Keratinocyte (primary cell): ENCODE measurements around the gene PTPRD. TPM values are rescaled to one million over a fixed set of nuclear protein-coding genes. Genes with fewer than 3 reads are reported as not detected.

Source experiments
- DNase-seq: peaks from one replicate; pipeline ENCODE4 v3.0.0-alpha.2; 2011; ENCODE audit warnings: low read depth, missing footprints, low spot score
- FAIRE-seq: peaks from 2 replicates; lab custom pipeline; 2011; peaks lifted over from hg19 to GRCh38; lab: Jason Lieb, UNC
- H2AFZ ChIP-seq: 2 replicates; pipeline ENCODE4 v1.6.0; 2012; ENCODE audit warnings: low read length, control low read depth, inconsistent platforms; ENCODE audit not compliant: control insufficient read depth
- H3K27ac ChIP-seq: 2 replicates; pipeline ENCODE4 v1.5.1; 2011; ENCODE audit warnings: low read length; ENCODE audit not compliant: control insufficient read depth, insufficient read depth
- H3K27me3 ChIP-seq: 3 replicates; pipeline ENCODE4 v1.6.0; 2011; ENCODE audit warnings: low read length; ENCODE audit not compliant: control insufficient read depth, insufficient read depth; ENCODE audit errors: extremely low read depth
- H3K36me3 ChIP-seq, 2 experiments: 2 replicates in 1 of 2; 3 replicates in 1 of 2; pipeline ENCODE4 v1.5.1; 2011; ENCODE audit warnings: low read length in 2 of 2, mild to moderate bottlenecking in 1 of 2; ENCODE audit not compliant: control insufficient read depth in 2 of 2, insufficient read depth in 2 of 2; ENCODE audit errors: extremely low read depth in 1 of 2
- H3K4me1 ChIP-seq: 3 replicates; pipeline ENCODE4 v1.5.1; 2011; ENCODE audit warnings: low read length; ENCODE audit not compliant: control insufficient read depth, insufficient read depth; ENCODE audit errors: extremely low read depth
- H3K4me2 ChIP-seq: 3 replicates; pipeline ENCODE4 v1.6.0; 2011; ENCODE audit warnings: low read depth, low read length; ENCODE audit not compliant: control insufficient read depth, insufficient read depth; ENCODE audit errors: extremely low read depth
- H3K4me3 ChIP-seq, 3 experiments: fragments of 200-600 bp in 1 of 3; sonication (generic) in 1 of 3; 2 replicates in 2 of 3; 3 replicates in 1 of 3; pipeline ENCODE4 v1.5.1; 2011 to 2016; ENCODE audit warnings: low read length in 3 of 3, mild to moderate bottlenecking in 3 of 3, control low read depth in 2 of 3, inconsistent platforms in 1 of 3, low read depth in 1 of 3, mixed read lengths in 1 of 3, mixed run types in 1 of 3, moderate library complexity in 1 of 3; ENCODE audit not compliant: control insufficient read depth in 2 of 3, insufficient read depth in 2 of 3; ENCODE audit errors: extremely low read depth in 1 of 3
- H3K79me2 ChIP-seq: 2 replicates; pipeline ENCODE4 v1.6.0; 2012; ENCODE audit warnings: low read length; ENCODE audit not compliant: control insufficient read depth, insufficient read depth
- H3K9ac ChIP-seq: 3 replicates; pipeline ENCODE4 v1.6.0; 2011; ENCODE audit warnings: low read length; ENCODE audit not compliant: control insufficient read depth, insufficient read depth; ENCODE audit errors: extremely low read depth
- H3K9me1 ChIP-seq: 3 replicates; pipeline ENCODE4 v1.6.0; 2011; ENCODE audit warnings: low read length; ENCODE audit not compliant: control insufficient read depth, insufficient read depth; ENCODE audit errors: extremely low read depth
- H3K9me3 ChIP-seq: 2 replicates; pipeline ENCODE4 v1.5.1; 2012; ENCODE audit warnings: low read depth, low read length; ENCODE audit not compliant: control insufficient read depth
- H4K20me1 ChIP-seq: 3 replicates; pipeline ENCODE4 v1.6.0; 2011; ENCODE audit warnings: low read length; ENCODE audit not compliant: control insufficient read depth, insufficient read depth; ENCODE audit errors: extremely low read depth
- EZH2 ChIP-seq: IDR thresholded peaks from one replicate; pipeline ENCODE4 v1.6.1; 2012; ENCODE audit warnings: inconsistent platforms, mild to moderate bottlenecking, low read length, moderate library complexity
- dilution Hi-C: fragments of 300-500 bp; cut with MboI; formaldehyde crosslinking; loops from one replicate; pipeline ENCODE4 v1.7.0; 2020; ENCODE audit warnings: low sequenced_read_pairs; ENCODE audit not compliant: extremely low pct_ligation_motif_present
- polyA plus RNA-seq, 5 experiments: library from polyadenylated mRNA; depleted of rRNA in 3 of 5; stranded (reverse) in 3 of 5; stranded (forward) in 1 of 5; unstranded in 1 of 5; fragments of >200 nt; gene quantifications; 1 replicate in 1 of 5; 2 replicates in 3 of 5; 3 replicates in 1 of 5; pipeline versions ENCODE4 v1.2.1 to v1.2.3, GENCODE V29; 2011 to 2012; ENCODE audit warnings: missing spikeins in 2 of 5, low read depth in 1 of 5, low replicate concordance in 1 of 5
- TF ChIP-seq, protein P1 (sequence below), 3 experiments: IDR thresholded peaks in 1 of 3; conservative IDR thresholded peaks in 1 of 3; optimal IDR thresholded peaks in 1 of 3; 2 replicates in 2 of 3; 3 replicates in 1 of 3; pipeline versions ENCODE3 to v1.5.1; 2011; ENCODE audit warnings: low read length in 3 of 3, mild to moderate bottlenecking in 3 of 3, moderate library complexity in 2 of 3, control low read depth in 1 of 3, inconsistent platforms in 1 of 3; ENCODE audit not compliant: insufficient read depth in 2 of 3; ENCODE audit errors: extremely low read depth in 1 of 3

Gene PTPRD
- polyA plus RNA-seq, 1 donor (not counting 4 experiments of a cell fraction or from before 2014, with no cell fraction given), result 0.10 TPM

DNA sequence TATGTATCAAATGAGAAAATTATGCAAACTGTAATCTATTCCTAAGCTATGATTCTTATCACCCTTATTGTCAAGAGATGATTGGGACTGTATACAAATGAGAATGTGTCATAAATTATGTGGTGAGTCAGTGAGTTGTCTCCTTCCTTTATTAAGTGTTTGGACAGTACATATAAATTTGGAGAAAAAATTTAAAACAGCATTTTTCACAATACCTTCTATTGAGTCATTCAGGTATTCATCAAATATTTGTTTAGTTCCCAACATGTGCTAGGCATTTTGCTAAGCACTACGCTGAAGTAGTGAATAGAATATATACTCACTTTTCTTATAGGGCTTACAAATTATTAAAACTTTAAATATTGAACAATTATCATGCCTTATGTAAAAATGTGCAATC lies 36.3 kb upstream of the PTPRD start:
- DNase-seq, result no peak
- dilution Hi-C loops, result no loop called here
- H3K4me1 ChIP-seq, result no peaks in the 10 kb centered on the region
- H3K4me2 ChIP-seq, result no peak overlapping the region
- no peaks in the 10 kb centered on the region for H3K9me3 ChIP-seq
- H4K20me1 ChIP-seq, result no peaks in the 10 kb centered on the region
- H3K4me3 ChIP-seq, result no peak overlapping the region
- no peak overlapping the region for H3K9ac ChIP-seq
- H3K27ac ChIP-seq, result no peak overlapping the region
- H3K79me2 ChIP-seq, result no peaks in the 10 kb centered on the region
- H3K36me3 ChIP-seq, result no peaks in the 10 kb centered on the region
- no peak for TF ChIP-seq EZH2
- TF ChIP-seq, protein P1, sequence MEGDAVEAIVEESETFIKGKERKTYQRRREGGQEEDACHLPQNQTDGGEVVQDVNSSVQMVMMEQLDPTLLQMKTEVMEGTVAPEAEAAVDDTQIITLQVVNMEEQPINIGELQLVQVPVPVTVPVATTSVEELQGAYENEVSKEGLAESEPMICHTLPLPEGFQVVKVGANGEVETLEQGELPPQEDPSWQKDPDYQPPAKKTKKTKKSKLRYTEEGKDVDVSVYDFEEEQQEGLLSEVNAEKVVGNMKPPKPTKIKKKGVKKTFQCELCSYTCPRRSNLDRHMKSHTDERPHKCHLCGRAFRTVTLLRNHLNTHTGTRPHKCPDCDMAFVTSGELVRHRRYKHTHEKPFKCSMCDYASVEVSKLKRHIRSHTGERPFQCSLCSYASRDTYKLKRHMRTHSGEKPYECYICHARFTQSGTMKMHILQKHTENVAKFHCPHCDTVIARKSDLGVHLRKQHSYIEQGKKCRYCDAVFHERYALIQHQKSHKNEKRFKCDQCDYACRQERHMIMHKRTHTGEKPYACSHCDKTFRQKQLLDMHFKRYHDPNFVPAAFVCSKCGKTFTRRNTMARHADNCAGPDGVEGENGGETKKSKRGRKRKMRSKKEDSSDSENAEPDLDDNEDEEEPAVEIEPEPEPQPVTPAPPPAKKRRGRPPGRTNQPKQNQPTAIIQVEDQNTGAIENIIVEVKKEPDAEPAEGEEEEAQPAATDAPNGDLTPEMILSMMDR (optimal IDR thresholded peaks at IDR 0.05 in 1 of 3, IDR thresholded peaks at IDR 0.05 in 1 of 3, conservative IDR thresholded peaks at IDR 0.05 in 1 of 3; ENCODE audit: extremely low read depth in 1 of 3, insufficient read depth in 2 of 3, low read length in 3 of 3), result no peak
- no peaks in the 10 kb centered on the region for H3K9me1 ChIP-seq
- no peaks in the 10 kb centered on the region for H3K27me3 ChIP-seq
- no peak for FAIRE-seq
- no peak overlapping the region for H2AFZ ChIP-seq

DNA sequence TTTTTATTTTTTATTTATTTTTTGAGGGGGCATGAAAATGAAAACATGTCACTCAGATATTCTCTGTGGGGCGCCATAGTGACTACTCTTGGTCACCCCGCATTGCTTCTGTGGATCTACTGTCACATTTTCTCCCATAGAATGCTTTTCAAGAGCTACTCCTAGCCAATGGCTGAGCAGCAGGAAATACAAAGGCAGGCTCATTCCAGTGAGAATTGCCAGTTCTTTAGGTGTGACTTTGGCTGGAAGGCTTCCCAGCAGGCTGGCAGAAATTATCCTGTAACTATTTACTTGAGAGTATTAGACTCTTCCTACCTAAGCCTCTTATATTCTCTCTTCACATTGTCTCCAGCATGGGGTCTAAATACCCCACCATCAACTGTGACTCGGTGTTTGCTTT lies 21.0 kb upstream of the PTPRD start:
- DNase-seq (no peak), FAIRE-seq (no peak)
- dilution Hi-C loops, result no loop called here

More for the DNA sequence above, 21.0 kb upstream of the PTPRD start:
- Histone ChIP-seq H3K36me3 (no peaks in the 10 kb centered on the region), H3K79me2 (no peaks in the 10 kb centered on the region), H3K4me3 (no peak overlapping the region), H4K20me1 (no peaks in the 10 kb centered on the region), H3K27ac (no peak overlapping the region), H3K9me1 (no peaks in the 10 kb centered on the region), H3K4me2 (no peak overlapping the region), H3K9ac (no peak overlapping the region), H3K9me3 (no peaks in the 10 kb centered on the region), H3K27me3 (no peaks in the 10 kb centered on the region), H2AFZ (no peak overlapping the region), H3K4me1 (no peaks in the 10 kb centered on the region)
- no peak for TF ChIP-seq EZH2
- TF ChIP-seq, protein P1 (optimal IDR thresholded peaks at IDR 0.05 in 1 of 3, IDR thresholded peaks at IDR 0.05 in 1 of 3, conservative IDR thresholded peaks at IDR 0.05 in 1 of 3; ENCODE audit: extremely low read depth in 1 of 3, insufficient read depth in 2 of 3, low read length in 3 of 3), result no peak
